Neural cell (in vitro differentiated cells): ENCODE measurements around the gene PPP1R3D. TPM values are rescaled to one million over a fixed set of nuclear protein-coding genes. Genes with fewer than 3 reads are reported as not detected.

ENCODE experiments used
- H2AFZ ChIP-seq: fragments of 200-600, 300-800 bp; sonication (generic), shearing (Covaris generic); 2 replicates; pipeline ENCODE4 v1.6.0; 2014; ENCODE audit warnings: low read depth, mild to moderate bottlenecking, antibody characterized with exemption, low read length, moderate library complexity
- H3F3A ChIP-seq: fragments of 200-600 bp; shearing (Covaris generic); 2 replicates; pipeline ENCODE4 v1.6.1; 2016; ENCODE audit warnings: mild to moderate bottlenecking, moderate library complexity, mixed read lengths, antibody characterized with exemption, low read length; ENCODE audit not compliant: insufficient read depth, poor library complexity, severe bottlenecking
- H3K27ac ChIP-seq: fragments of 200-600, 300-800 bp; sonication (generic), shearing (Covaris generic); 2 replicates; pipeline ENCODE4 v1.5.1; 2014; ENCODE audit warnings: mild to moderate bottlenecking, low read length, moderate library complexity
- H3K27me3 ChIP-seq: fragments of 300-800, 200-600 bp; sonication (generic), shearing (Covaris generic); 2 replicates; pipeline ENCODE4 v1.6.0; 2014; ENCODE audit warnings: mild to moderate bottlenecking, low read depth, low read length, moderate library complexity; ENCODE audit not compliant: insufficient read depth
- H3K36me3 ChIP-seq: fragments of 300-800, 200-600 bp; sonication (generic), shearing (Covaris generic); 2 replicates; pipeline ENCODE4 v1.5.1; 2014; ENCODE audit warnings: mild to moderate bottlenecking, antibody characterized with exemption, low read length, moderate library complexity; ENCODE audit not compliant: insufficient read depth
- H3K4me2 ChIP-seq: fragments of 300-800, 200-600 bp; sonication (generic), shearing (Covaris generic); 2 replicates; pipeline ENCODE4 v1.6.0; 2014; ENCODE audit warnings: mild to moderate bottlenecking, low read length
- H3K4me3 ChIP-seq: fragments of 300-800, 200-600 bp; sonication (generic), shearing (Covaris generic); 2 replicates; pipeline ENCODE4 v1.5.1; 2014; ENCODE audit warnings: mild to moderate bottlenecking, low read length, moderate library complexity
- H3K79me2 ChIP-seq: fragments of 200-600 bp; shearing (Covaris generic); replicated peaks from 2 replicates; pipeline ENCODE4 v1.6.0; 2014; ENCODE audit warnings: mild to moderate bottlenecking, low read length, moderate library complexity; ENCODE audit not compliant: insufficient read depth
- H3K9ac ChIP-seq: fragments of 300-800, 200-600 bp; sonication (generic), shearing (Covaris generic); 2 replicates; pipeline ENCODE4 v1.6.1; 2016; ENCODE audit warnings: mild to moderate bottlenecking, low read length, mixed read lengths
- H3K9me2 ChIP-seq: fragments of 200-600 bp; shearing (Covaris generic); 2 replicates; pipeline ENCODE4 v1.6.1; 2016; ENCODE audit warnings: mild to moderate bottlenecking, low read length, mixed read lengths; ENCODE audit not compliant: insufficient read depth
- H3K9me3 ChIP-seq: fragments of 200-600, 300-800 bp; sonication (generic), shearing (Covaris generic); 2 replicates; pipeline ENCODE4 v1.6.1; 2016; ENCODE audit warnings: mild to moderate bottlenecking, mixed run types, low read length, moderate library complexity, mixed read lengths
- H4K20me1 ChIP-seq: fragments of 200-600 bp; shearing (Covaris generic); 2 replicates; pipeline ENCODE4 v1.6.1; 2016; ENCODE audit warnings: mild to moderate bottlenecking, mixed run types; ENCODE audit not compliant: insufficient read depth
- CTCF ChIP-seq: fragments of 450-650 bp; IDR thresholded peaks from 2 replicates; pipeline ENCODE4 v1.5.1; 2014; ENCODE audit warnings: antibody characterized with exemption, mild to moderate bottlenecking, moderate library complexity; ENCODE audit not compliant: poor library complexity, severe bottlenecking
- EP300 ChIP-seq: fragments of 450-650 bp; conservative IDR thresholded peaks from 2 replicates; pipeline ENCODE4 v1.6.1; 2014; ENCODE audit warnings: antibody characterized with exemption, mild to moderate bottlenecking, moderate library complexity; ENCODE audit not compliant: poor library complexity, severe bottlenecking
- EZH2 ChIP-seq: fragments of 200-600, 300-800 bp; shearing (Covaris generic), sonication (generic); IDR thresholded peaks from 2 replicates; pipeline ENCODE4 v1.6.1; 2014; ENCODE audit warnings: antibody characterized with exemption, low read length, borderline replicate concordance, mild to moderate bottlenecking; ENCODE audit not compliant: insufficient read depth, poor library complexity, severe bottlenecking
- MXI1 ChIP-seq: fragments of 450-650 bp; conservative IDR thresholded peaks from 2 replicates; pipeline ENCODE4 v1.6.1; 2014; ENCODE audit warnings: antibody characterized with exemption, mild to moderate bottlenecking; ENCODE audit not compliant: poor library complexity, severe bottlenecking
- POLR2AphosphoS5 ChIP-seq: IDR thresholded peaks from 2 replicates; pipeline ENCODE4 v1.6.1; 2012
- RAD21 ChIP-seq: fragments of 450-650 bp; conservative IDR thresholded peaks from 2 replicates; pipeline ENCODE4 v1.6.1; 2014; ENCODE audit warnings: antibody characterized with exemption, mild to moderate bottlenecking, moderate library complexity
- REST ChIP-seq: IDR thresholded peaks from 2 replicates; pipeline ENCODE4 v1.6.1; 2012; ENCODE audit warnings: borderline replicate concordance
- SMC3 ChIP-seq: fragments of 450-650 bp; conservative IDR thresholded peaks from 2 replicates; pipeline ENCODE4 v1.6.1; 2014; ENCODE audit warnings: antibody characterized with exemption, mild to moderate bottlenecking, moderate library complexity; ENCODE audit not compliant: poor library complexity
- TAF1 ChIP-seq: IDR thresholded peaks from 2 replicates; pipeline ENCODE4 v1.6.1; 2012; ENCODE audit warnings: low read depth
- polyA plus RNA-seq: library from polyadenylated mRNA; depleted of rRNA; stranded (reverse); fragments of >200 nt; gene quantifications from 2 replicates; pipeline ENCODE4 v1.2.3, GENCODE V29; 2014

Gene PPP1R3D
- polyA plus RNA-seq, 1 donor from 2014 or later: 1.6 TPM

GRCh38 chr20:59961423-59961822, 21.3 kb upstream of the PPP1R3D start:
- Histone ChIP-seq H3K9ac (no peak overlapping the region), H3K4me2 (no peak overlapping the region), H2AFZ (no peak overlapping the region), H3K79me2 (no peaks in the 10 kb centered on the region), H3K9me2 (no peaks in the 10 kb centered on the region), H3F3A (no peaks in the 10 kb centered on the region), H3K27ac (no peak overlapping the region), H3K4me3 (no peak overlapping the region), H3K9me3 (no peaks in the 10 kb centered on the region), H3K36me3 (no peaks in the 10 kb centered on the region), H3K27me3 (no peaks in the 10 kb centered on the region), H4K20me1 (no peaks in the 10 kb centered on the region)
- no peak for TF ChIP-seq EP300
- TF ChIP-seq REST: no peak
- TF ChIP-seq CTCF: no peak

GRCh38 chr20:59958626-59959025, 18.5 kb upstream of the PPP1R3D start:
- Histone ChIP-seq H3K27me3 (no peaks in the 10 kb centered on the region), H4K20me1 (no peaks in the 10 kb centered on the region), H3K4me2 (no peak overlapping the region), H3K4me3 (no peak overlapping the region), H3F3A (no peaks in the 10 kb centered on the region), H3K9me2 (no peaks in the 10 kb centered on the region), H3K79me2 (no peaks in the 10 kb centered on the region), H3K36me3 (no peaks in the 10 kb centered on the region), H3K27ac (no peak overlapping the region), H2AFZ (no peak overlapping the region), H3K9me3 (no peaks in the 10 kb centered on the region), H3K9ac (no peak overlapping the region)
- TF ChIP-seq SMC3: no peak
- TF ChIP-seq POLR2AphosphoS5: no peak
- no peak for TF ChIP-seq RAD21
- no peak for TF ChIP-seq CTCF
- TF ChIP-seq REST: no peak
- TF ChIP-seq TAF1: no peak
- TF ChIP-seq EZH2: no peak
- TF ChIP-seq MXI1: no peak
- no peak for TF ChIP-seq EP300
